GM21526 (cell line): ENCODE results near the gene FGGY.

ENCODE experiments used
- ATAC-seq: cut with Tn5 transposase; IDR thresholded peaks from one replicate; pipeline ENCODE4 v1.9.1; 2021; ENCODE audit warnings: moderate library complexity; ENCODE audit not compliant: unreplicated experiment, low FRiP score

Gene FGGY

GRCh38 chr1:59377350-59377904 is 80.5 kb downstream of the FGGY start:
- no peak for ATAC-seq

DNA sequence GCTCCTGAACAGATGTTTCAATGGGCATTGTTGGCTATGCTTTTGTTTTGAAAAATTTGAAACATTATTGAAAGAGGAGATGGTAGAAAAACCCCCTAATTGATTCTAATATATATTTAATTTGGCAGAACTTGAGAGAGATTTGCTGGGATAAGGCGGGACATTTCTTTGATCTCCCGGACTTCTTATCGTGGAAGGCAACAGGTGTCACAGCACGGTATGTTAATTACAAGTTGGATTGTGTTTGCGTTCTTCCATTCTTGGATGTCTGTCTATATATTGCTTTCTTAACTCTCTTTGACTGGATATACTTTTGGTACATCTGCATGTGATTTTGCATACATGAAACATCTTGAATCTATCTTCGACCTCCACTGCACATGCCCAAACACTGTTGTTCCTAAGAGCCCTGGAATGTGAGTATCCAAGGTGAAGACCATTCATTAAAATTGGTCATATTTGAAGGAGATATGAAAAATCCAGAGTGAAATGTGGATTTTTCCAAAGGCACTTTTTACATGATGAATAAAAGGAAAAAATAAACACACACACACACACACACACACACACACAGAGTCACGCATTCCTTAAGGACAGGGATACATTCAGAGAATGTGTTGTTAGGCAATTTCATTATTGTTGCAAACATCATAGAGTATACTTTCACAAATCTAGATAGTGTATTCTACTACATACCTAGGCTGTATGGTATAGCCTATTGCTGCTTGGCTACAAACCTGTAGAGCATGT is 81.9 kb downstream of the FGGY start:
- ATAC-seq = no peak

DNA sequence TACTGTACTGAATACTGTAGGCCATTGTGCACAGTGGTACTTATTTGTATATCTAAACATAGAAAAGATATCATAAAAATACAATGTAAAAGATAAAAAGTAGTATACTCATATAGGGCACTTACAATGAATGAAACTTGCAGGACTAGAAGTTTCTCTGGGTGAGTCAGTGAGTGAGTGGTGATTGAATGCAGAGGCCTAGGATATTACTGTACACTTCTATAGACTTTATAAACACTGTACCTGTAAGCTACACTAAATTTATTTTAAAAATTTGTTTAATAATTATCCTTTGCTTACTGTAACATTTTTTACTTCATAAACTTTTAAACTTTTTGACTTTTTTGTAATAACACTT is 82.5 kb downstream of the FGGY start:
- no peak for ATAC-seq

- ATAC-seq = no peak
These were observed 87.1 kb downstream of the FGGY start for GRCh38 chr1:59383963-59384362.

DNA sequence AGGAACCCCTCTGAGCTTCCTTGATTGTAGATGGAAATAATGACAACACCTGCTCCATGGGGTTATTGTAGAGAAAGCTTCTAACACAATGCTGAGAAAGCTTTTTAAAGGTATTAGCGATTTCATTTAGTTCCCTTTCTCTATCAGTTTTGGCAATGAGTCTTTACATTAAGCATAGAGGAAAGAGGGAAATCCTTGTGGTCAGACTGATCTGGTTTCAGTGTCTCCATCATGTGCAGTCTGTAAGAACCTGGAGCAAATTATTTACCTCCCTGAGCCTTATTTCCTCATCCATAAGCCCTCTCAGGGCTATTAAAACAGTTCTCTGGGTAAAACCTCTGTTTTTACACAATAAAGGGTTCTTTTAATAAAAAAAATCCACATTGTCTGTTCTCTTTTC is 87.5 kb downstream of the FGGY start:
- ATAC-seq = no peak

DNA sequence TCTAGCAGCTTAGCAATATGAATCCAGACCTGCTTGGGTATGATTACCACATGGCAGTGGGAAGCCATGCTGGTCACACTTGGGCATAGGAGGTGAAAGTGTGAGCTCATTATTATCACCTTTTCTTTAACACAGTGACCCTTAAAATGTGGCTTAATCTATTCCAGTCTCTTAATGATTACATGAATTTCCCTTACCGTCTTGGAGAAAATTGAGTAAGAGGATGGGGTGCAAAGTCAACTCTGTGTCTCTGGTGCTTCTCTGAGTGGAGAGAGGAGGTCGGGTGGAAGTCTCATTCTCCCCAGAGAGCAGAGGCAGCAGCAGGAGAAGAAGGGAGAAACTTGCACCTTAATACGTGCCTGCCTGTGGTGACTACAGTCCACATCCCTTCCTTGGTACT is 91.3 kb downstream of the FGGY start:
- no peak for ATAC-seq

GRCh38 chr1:59389847-59390246 is 93.0 kb downstream of the FGGY start:
- no peak for ATAC-seq

DNA sequence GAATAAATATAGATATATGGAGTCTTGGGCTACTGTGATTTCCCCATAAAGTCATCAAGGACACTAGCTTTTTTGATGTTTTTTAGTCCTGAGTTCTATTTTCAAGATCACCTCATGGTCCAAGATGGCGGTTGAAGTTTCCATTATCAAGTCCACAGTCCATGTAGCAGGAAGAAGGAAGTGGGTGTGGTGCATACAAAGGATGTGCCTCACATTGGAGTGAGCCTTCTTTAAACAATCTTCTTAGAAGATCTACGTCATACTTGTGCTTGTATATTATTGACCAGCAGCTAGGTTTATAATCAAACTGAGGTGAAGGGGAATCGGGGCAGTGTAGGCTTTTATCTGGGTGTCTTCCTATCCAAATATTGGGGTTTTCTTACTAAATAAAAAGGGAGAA is 93.4 kb downstream of the FGGY start:
- no peak for ATAC-seq

DNA sequence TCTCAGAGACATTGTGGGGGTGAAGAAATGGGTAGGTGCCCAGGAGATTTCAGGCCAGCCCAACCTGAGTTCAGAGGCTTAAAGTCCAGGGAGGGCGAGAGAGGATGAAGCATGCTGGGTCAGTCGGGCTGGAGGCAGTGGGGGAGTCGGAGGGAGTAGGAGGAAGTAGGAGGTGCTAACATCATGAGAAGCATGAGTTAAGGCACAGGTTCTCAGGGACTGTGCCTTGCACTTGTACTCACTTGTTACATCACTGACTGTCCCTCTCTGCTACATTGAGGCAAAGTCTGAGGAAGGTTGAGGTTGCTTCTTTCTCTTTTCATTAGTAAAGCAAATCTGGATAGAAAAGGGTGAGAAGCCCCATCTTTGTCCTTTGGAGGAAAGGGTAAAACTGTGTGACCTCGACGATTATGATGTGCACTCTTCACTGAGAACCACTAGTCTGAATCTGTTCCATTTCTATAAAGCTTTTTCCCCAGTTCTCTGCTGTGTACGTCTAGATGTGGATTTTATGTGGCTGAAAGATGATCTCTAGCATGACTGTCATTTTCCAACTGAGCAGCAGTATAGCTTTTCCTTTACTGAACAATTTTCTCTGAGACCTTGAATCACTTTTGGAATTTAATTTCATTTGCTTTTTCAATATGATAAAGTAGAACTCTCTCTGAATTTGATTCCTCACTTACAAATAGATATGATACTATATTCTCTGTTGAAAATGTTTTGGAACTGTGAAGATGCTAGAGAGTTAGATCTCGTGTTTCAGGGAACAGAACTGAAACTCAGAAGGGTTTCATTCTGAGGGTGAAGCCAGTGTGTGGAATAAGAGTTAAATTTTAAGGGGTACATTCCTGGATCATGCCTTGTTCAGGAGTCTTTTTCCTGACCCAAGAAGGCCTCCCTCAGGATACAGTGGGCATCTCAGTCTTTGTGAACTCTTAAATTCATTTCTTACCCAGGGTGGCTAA is 94.6 kb downstream of the FGGY start:
- ATAC-seq = no peak

GRCh38 chr1:59393211-59394180 is 96.6 kb downstream of the FGGY start:
- no peak for ATAC-seq

DNA sequence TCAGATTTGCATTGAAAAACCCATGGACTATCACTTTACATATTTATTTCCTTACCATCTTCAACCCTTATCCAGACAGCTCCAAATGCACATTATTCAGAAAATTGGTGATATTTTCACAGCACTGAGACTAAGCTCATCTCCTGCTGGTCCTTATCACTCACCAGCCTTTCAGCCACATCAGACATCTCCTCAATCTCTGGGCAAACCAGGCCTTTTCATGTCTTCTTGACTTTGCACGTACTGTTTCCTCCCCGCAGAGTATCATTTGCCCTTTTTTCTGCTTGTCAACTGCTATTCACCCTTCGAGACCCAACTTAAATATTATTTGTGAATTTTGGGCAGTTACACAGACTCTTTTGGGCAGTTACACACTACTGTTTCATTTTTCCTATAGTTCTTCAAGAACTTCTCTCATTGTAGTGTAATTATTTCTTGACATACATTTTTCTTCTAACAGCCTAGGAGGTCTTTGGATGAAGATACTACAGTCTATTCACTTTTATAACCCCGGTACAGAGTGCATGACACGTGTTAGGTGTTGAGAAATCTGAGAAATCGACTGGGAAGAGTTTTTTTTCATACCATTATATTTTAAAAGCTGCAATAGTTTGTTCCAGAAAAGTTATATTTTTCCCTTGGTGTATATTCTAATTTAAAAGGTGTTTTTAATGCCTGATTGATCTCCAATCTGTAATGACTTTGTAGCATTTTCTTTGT is 98.0 kb downstream of the FGGY start:
- ATAC-seq = no peak

DNA sequence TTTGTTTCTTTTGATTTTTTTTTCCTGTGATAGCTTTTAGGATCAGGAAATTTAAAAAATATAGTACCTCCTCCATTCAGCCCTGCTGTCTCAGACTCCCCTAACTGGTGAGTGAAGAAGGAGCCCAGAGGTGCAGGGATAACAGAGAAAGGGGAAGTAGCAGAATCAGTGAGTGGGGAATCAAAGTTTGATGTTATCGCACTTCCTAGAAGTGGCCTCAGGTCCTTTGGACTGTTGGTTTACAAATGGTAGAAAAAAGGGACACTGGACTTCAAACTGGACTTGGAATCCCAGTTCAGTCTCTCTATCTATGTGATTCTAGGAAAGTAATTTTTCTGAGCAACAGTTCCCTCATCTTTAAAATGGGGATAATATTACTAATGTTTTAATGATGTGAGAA is 99.5 kb downstream of the FGGY start:
- no peak for ATAC-seq

DNA sequence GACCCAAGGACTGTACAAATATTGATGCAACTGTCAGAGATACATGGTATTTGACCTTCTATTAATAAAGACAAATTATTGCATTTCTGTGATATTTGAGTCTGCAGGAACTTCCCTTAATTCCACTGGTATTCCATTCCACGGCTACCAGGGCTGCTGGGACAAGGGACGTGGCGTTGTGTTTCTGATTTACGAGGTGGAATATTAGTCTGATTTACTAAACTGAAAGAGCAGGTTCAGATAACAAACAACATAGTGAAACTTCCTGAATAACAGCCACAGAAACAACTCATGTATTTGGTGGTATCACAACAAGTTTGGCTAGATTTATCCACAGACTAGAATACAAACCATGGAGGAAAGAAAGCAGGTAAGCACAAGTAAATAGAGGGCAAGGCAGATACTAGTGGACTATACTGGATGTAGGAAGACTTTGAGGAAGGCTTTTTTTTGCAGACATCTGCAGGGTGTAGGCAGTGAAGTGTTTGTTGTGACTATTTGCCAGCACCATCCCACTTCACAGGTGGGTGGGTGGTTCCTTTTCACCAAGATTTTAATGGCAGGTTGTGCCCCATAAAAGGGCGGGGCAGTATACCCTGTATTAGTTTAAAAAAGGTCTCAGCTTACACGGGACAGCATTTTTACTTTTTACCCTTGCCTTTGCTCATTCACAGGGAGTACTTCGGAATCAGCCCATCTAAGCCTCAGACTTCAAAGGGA is 100.4 kb downstream of the FGGY start:
- ATAC-seq = no peak

GRCh38 chr1:59399642-59400041 is 102.7 kb downstream of the FGGY start:
- ATAC-seq = no peak

DNA sequence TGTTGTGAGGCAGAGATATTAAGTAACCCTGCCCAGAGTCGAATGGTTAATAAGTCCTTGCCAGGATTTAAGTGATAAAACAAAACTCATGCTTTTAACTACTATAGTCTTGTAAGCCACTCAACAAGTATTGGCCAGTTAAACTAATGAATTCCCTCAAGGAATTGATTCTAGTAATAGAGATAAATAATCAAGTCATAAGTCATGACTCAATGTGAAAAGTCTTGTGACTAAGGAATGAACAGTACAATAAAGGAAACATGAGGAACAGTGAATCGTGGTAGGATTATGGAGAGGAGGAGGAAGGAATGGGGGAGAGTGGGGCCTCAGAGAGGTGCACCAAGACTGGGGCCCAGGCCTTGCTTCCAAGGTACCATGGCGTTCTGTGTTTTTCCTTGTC is 104.7 kb downstream of the FGGY start:
- ATAC-seq = no peak

DNA sequence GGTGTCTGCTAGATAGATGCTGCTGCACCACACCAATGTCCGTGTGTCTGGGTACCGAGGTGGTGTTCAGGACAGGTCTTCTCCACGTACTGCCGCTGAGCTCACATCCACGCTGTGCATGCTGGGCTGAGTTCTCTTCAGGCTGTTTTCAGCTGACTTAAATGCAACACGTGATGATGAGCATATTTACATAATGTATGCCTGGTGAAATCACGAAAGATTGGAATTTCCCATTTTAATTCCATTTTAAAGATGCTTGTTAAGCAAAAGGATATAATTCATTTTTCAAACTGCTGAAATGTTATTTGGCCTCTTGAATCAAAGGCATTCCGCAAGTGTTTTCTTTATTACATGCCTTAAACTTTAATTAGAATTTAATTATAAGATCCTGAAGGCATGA is 107.9 kb downstream of the FGGY start:
- ATAC-seq = no peak

GRCh38 chr1:59406437-59407164 is 109.7 kb downstream of the FGGY start:
- ATAC-seq = no peak

GRCh38 chr1:59408608-59409240 is 111.8 kb downstream of the FGGY start:
- no peak for ATAC-seq
